Activated naive CD4-positive, alpha-beta T cell treated with anti-CD3 and anti-CD28 coated beads for 36 hours (primary cell): Measurements from ENCODE around the gene SNX8. TPM values are rescaled to one million over a fixed set of nuclear protein-coding genes. Genes with fewer than 3 reads are reported as not detected.
A peak's percentile ranks its signal among the peaks of the same experiment; 100 is the strongest.
"Not testable (repeated sequence)": the region's sequence is repeated elsewhere in the genome, so short reads cannot be mapped to it uniquely, and the experiment has no call there.

Experiments used
- CTCF ChIA-PET: fragments of 350-600 bp; sonication (Branson Sonifier 250); formaldehyde crosslinking; loops from one replicate; lab custom pipeline; 2021; ENCODE audit warnings: antibody characterized with exemption; lab: Charles Lee
- DNase-seq: peaks from one replicate; pipeline ENCODE4 v3.0.0-alpha.2; 2020
- H3K27ac Mint-ChIP-seq: one replicate; pipeline ENCODE4 v1.8.0; 2021; ENCODE audit warnings: mild to moderate bottlenecking, mixed read lengths
- H3K27me3 Mint-ChIP-seq: one replicate; pipeline ENCODE4 v1.8.0; 2021; ENCODE audit warnings: low read depth, mixed read lengths
- H3K36me3 Mint-ChIP-seq: one replicate; pipeline ENCODE4 v1.8.0; 2021; ENCODE audit warnings: low read depth, mixed read lengths
- H3K4me1 Mint-ChIP-seq: one replicate; pipeline ENCODE4 v1.8.0; 2021; ENCODE audit warnings: low read depth, mixed read lengths
- H3K4me3 Mint-ChIP-seq: one replicate; pipeline ENCODE4 v1.8.0; 2021; ENCODE audit warnings: mild to moderate bottlenecking, moderate library complexity, mixed read lengths
- H3K9me3 Mint-ChIP-seq: one replicate; pipeline ENCODE4 v1.8.0; 2021; ENCODE audit warnings: mixed read lengths
- intact Hi-C: fragments of 100-400 bp; cut with micrococcal nuclease; formaldehyde crosslinking; loops from one replicate; pipeline ENCODE4 v1.15.1; 2023
- total RNA-seq, 2 experiments: library from RNA; stranded (reverse); gene quantifications; one replicate each; pipeline ENCODE4 v1.2.3, GENCODE V29; 2021

Gene SNX8
- total RNA-seq, 2 experiments from 2014 or later = 28.7 to 29.6 TPM

- H3K36me3 Mint-ChIP-seq, H3K27me3 Mint-ChIP-seq, intact Hi-C loops, CTCF ChIA-PET, H3K9me3 Mint-ChIP-seq, H3K27ac Mint-ChIP-seq, DNase-seq, H3K4me3 Mint-ChIP-seq: not testable (repeated sequence)
- peaks cover 21% of the 10 kb centered on the region for H3K4me1 Mint-ChIP-seq
Observed at GRCh38 chr7:2302743-2303397, 11.4 kb downstream of the SNX8 start.

GRCh38 chr7:2301511-2301863 lies 12.8 kb downstream of the SNX8 start:
- H3K27me3 Mint-ChIP-seq = no peaks in the 10 kb centered on the region
- no peak overlapping the region for H3K4me3 Mint-ChIP-seq
- H3K27ac Mint-ChIP-seq = no peak overlapping the region
- intact Hi-C loops = no loop called here
- H3K4me1 Mint-ChIP-seq = peaks cover 18% of the 10 kb centered on the region
- CTCF ChIA-PET = no interaction called here
- H3K9me3 Mint-ChIP-seq = no peaks in the 10 kb centered on the region
- H3K36me3 Mint-ChIP-seq = no peaks in the 10 kb centered on the region
- no peak for DNase-seq

GRCh38 chr7:2299870-2300512 lies 14.2 kb downstream of the SNX8 start:
- intact Hi-C loops = no loop called here
- CTCF ChIA-PET = no interaction called here
- Mint-ChIP-seq H3K27me3 (no peaks in the 10 kb centered on the region), H3K4me1 (peaks cover 18% of the 10 kb centered on the region), H3K27ac (no peak overlapping the region), H3K4me3 (no peak overlapping the region), H3K36me3 (no peaks in the 10 kb centered on the region), H3K9me3 (no peaks in the 10 kb centered on the region)
- DNase-seq = no peak

- Mint-ChIP-seq H3K9me3 (no peaks in the 10 kb centered on the region), H3K4me1 (peaks cover 18% of the 10 kb centered on the region), H3K27ac (no peak overlapping the region), H3K36me3 (no peaks in the 10 kb centered on the region), H3K4me3 (no peak overlapping the region), H3K27me3 (no peaks in the 10 kb centered on the region)
- intact Hi-C loops = no loop called here
- peak; percentile 22 for DNase-seq
- CTCF ChIA-PET = no interaction called here
Observed at GRCh38 chr7:2299131-2299829, 15.0 kb downstream of the SNX8 start.

GRCh38 chr7:2296832-2297231 lies 17.4 kb downstream of the SNX8 start:
- no peak overlapping the region for H3K4me3 Mint-ChIP-seq
- H3K27me3 Mint-ChIP-seq = no peaks in the 10 kb centered on the region
- no peaks in the 10 kb centered on the region for H3K36me3 Mint-ChIP-seq
- H3K4me1 Mint-ChIP-seq = peaks cover 18% of the 10 kb centered on the region
- H3K9me3 Mint-ChIP-seq = no peaks in the 10 kb centered on the region
- no peak overlapping the region for H3K27ac Mint-ChIP-seq
- DNase-seq = no peak
- CTCF ChIA-PET = no interaction called here
- intact Hi-C loops = no loop called here

- CTCF ChIA-PET = no interaction called here
- Mint-ChIP-seq H3K27ac (no peak overlapping the region), H3K4me1 (peaks cover 18% of the 10 kb centered on the region), H3K27me3 (no peaks in the 10 kb centered on the region), H3K36me3 (no peaks in the 10 kb centered on the region), H3K9me3 (no peaks in the 10 kb centered on the region), H3K4me3 (no peak overlapping the region)
- no peak for DNase-seq
- intact Hi-C loops = no loop called here
Observed at GRCh38 chr7:2295936-2296620, 18.2 kb downstream of the SNX8 start.

- no peaks in the 10 kb centered on the region for H3K4me1 Mint-ChIP-seq
- no peak overlapping the region for H3K4me3 Mint-ChIP-seq
- H3K9me3 Mint-ChIP-seq = no peaks in the 10 kb centered on the region
- no peak for DNase-seq
- H3K36me3 Mint-ChIP-seq = no peaks in the 10 kb centered on the region
- no peaks in the 10 kb centered on the region for H3K27me3 Mint-ChIP-seq
- intact Hi-C loops = no loop called here
- CTCF ChIA-PET = no interaction called here
- H3K27ac Mint-ChIP-seq = no peak overlapping the region
Observed at GRCh38 chr7:2290877-2291276, 23.4 kb downstream of the SNX8 start.

- CTCF ChIA-PET = no interaction called here
- no peak for DNase-seq
- Mint-ChIP-seq H3K27me3 (no peaks in the 10 kb centered on the region), H3K9me3 (no peaks in the 10 kb centered on the region), H3K4me1 (no peaks in the 10 kb centered on the region), H3K36me3 (no peaks in the 10 kb centered on the region), H3K4me3 (no peak overlapping the region), H3K27ac (no peak overlapping the region)
- intact Hi-C loops = no loop called here
Observed at GRCh38 chr7:2289621-2290020, 24.6 kb downstream of the SNX8 start.

- CTCF ChIA-PET = no interaction called here
- Mint-ChIP-seq H3K4me1 (no peaks in the 10 kb centered on the region), H3K36me3 (no peaks in the 10 kb centered on the region), H3K9me3 (no peaks in the 10 kb centered on the region), H3K27ac (no peak overlapping the region), H3K4me3 (no peak overlapping the region), H3K27me3 (no peaks in the 10 kb centered on the region)
- no peak for DNase-seq
- intact Hi-C loops = no loop called here
Observed at GRCh38 chr7:2289111-2289586, 25.1 kb downstream of the SNX8 start.

GRCh38 chr7:2288503-2288902 lies 25.7 kb downstream of the SNX8 start:
- no peaks in the 10 kb centered on the region for H3K4me1 Mint-ChIP-seq
- H3K27ac Mint-ChIP-seq = no peak overlapping the region
- H3K4me3 Mint-ChIP-seq = no peak overlapping the region
- DNase-seq = no peak
- H3K36me3 Mint-ChIP-seq = no peaks in the 10 kb centered on the region
- no peaks in the 10 kb centered on the region for H3K27me3 Mint-ChIP-seq
- no peaks in the 10 kb centered on the region for H3K9me3 Mint-ChIP-seq
- CTCF ChIA-PET = no interaction called here
- intact Hi-C loops = no loop called here

- no peaks in the 10 kb centered on the region for H3K4me1 Mint-ChIP-seq
- no peaks in the 10 kb centered on the region for H3K27me3 Mint-ChIP-seq
- H3K9me3 Mint-ChIP-seq = no peaks in the 10 kb centered on the region
- no peak for DNase-seq
- no peak overlapping the region for H3K4me3 Mint-ChIP-seq
- H3K27ac Mint-ChIP-seq = no peak overlapping the region
- intact Hi-C loops = no loop called here
- no peaks in the 10 kb centered on the region for H3K36me3 Mint-ChIP-seq
- CTCF ChIA-PET = no interaction called here
Observed at GRCh38 chr7:2287745-2288144, 26.5 kb downstream of the SNX8 start.

GRCh38 chr7:2283074-2283473 lies 31.2 kb downstream of the SNX8 start:
- intact Hi-C loops = no loop called here
- no peaks in the 10 kb centered on the region for H3K27me3 Mint-ChIP-seq
- CTCF ChIA-PET = interaction anchor here (0.7 kb wide), 1 partner anchor 186 kb away, joined by 3 read pairs; no protein-coding TSS in a partner anchor
- DNase-seq = no peak
- H3K36me3 Mint-ChIP-seq = no peaks in the 10 kb centered on the region
- H3K4me3 Mint-ChIP-seq = no peak overlapping the region
- H3K9me3 Mint-ChIP-seq = no peaks in the 10 kb centered on the region
- no peak overlapping the region for H3K27ac Mint-ChIP-seq
- peaks cover 3% of the 10 kb centered on the region for H3K4me1 Mint-ChIP-seq
